ENCODE results near the gene RAB40B.

DNA sequence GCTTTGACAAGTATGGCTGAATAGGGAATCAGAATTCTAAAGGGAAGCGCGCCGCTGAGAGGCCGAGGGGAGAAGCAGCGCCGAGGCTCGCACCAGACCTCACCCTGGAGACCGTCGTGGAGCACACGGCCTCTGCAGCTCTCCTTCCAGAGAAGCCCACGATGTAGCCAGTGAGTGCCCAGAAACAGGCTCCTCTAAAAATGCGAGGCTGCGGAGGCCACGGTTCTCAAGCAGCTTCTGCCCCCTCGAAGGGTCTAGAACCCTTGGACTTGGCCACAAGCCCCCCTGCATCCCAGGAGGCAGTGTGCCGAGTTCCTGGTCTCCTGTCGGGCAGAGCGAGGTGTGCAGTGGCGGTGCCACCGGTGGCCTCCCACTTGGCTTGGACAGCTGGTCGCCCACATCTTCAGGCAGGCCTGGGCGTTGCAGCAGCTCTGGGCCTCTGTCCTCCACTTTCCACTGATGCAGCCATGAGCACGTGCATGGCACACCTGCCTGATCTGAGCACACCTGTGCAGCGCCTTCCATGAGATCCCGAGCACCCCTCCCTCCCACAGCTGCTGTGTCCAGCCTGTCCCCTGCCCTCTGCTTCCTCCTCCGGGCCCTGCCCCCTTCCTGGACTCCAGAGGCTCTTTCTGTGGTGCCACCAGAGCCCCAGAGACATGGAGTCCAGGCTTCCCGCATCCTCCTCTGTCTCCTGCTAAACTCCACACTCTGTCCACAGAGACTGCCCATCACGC is 31.4 kb downstream of the RAB40B start:
- no peak for TF ChIP-seq EZH2 (IDR thresholded peaks at IDR 0.05; ENCODE audit: low read length, unreplicated experiment)
- TF ChIP-seq, protein P1, sequence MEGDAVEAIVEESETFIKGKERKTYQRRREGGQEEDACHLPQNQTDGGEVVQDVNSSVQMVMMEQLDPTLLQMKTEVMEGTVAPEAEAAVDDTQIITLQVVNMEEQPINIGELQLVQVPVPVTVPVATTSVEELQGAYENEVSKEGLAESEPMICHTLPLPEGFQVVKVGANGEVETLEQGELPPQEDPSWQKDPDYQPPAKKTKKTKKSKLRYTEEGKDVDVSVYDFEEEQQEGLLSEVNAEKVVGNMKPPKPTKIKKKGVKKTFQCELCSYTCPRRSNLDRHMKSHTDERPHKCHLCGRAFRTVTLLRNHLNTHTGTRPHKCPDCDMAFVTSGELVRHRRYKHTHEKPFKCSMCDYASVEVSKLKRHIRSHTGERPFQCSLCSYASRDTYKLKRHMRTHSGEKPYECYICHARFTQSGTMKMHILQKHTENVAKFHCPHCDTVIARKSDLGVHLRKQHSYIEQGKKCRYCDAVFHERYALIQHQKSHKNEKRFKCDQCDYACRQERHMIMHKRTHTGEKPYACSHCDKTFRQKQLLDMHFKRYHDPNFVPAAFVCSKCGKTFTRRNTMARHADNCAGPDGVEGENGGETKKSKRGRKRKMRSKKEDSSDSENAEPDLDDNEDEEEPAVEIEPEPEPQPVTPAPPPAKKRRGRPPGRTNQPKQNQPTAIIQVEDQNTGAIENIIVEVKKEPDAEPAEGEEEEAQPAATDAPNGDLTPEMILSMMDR (conservative IDR thresholded peaks at IDR 0.05; ENCODE audit: low read depth, low read length), result no peak
